NCI-H2029 (cell line): ENCODE results near the gene CITED2.
A peak's percentile ranks its signal among the peaks of the same experiment; 100 is the strongest.
"Not testable (repeated sequence)": the region's sequence is repeated elsewhere in the genome, so short reads cannot be mapped to it uniquely, and the experiment has no call there.

ENCODE experiments used
- DNase-seq: peaks from one replicate; lab custom pipeline; 2025; lab: John Stamatoyannopoulos, UW

The CITED2 gene

DNA sequence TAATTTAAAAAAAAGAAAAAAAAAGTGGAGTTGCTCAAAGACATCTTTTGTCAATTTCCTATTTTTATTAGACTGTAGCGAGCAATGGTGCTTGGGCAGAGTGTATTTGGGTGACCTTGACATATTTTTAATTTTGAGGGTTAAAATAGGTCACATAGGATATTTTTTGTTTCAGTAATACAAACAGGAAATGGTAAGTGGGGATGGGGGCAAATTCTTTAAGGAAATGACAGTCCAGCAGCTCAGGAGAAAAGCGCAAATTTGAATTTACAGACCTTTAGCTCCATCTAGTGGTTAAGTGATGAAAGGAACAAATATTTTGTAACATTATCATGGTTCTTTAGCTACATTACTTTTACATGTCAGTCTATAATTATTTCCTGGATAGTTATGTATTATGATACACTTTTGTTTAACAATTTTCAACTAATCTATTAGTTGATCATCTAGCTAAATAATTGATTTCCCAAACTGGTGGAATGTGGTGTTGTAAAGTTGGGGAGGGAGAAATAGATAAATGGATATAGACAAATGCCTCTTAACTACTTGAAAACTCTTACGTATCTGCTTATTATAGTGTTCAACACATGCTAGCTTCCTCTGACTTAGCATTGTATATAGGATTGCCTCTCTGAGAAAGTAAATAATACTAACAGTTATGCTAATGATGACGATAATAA lies 10.0 kb downstream of the CITED2 start:
- DNase-seq, result no peak

DNA sequence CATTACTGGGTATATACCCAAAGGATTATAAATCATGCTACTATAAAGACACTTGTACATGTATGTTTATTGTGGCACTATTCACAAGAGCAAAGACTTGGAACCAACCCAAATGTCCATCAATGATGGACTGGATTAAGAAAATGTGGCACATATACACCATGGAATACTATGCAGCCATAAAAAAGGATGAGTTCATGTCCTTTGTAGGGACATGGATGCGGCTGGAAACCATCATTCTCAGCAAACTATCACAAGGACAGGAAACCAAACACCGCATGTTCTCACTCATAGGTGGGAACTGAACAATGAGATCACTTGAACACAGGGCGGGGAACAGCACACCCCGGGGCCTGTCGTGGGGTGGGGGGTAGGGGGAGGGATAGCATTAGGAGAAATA lies 10.7 kb downstream of the CITED2 start:
- not testable (repeated sequence) for DNase-seq

DNA sequence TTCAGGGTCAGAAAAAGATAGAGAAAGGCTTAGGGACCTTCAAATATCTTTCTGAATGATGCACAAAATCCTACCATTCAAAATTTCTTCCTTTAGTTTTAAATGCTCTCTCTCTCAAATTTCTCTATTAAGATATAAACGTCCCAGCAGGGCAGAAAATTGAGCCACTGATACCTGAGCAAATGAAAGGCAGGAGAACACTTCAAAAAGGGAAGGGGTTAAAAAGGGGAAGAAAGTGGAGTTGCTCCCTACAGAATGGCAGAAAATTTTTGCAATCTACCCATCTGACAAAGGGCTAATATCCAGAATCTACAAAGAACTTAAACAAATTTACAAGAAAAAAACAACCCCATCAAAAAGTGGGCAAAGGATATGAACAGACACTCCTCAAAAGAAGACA lies 11.3 kb downstream of the CITED2 start:
- DNase-seq, result not testable (repeated sequence)

DNA sequence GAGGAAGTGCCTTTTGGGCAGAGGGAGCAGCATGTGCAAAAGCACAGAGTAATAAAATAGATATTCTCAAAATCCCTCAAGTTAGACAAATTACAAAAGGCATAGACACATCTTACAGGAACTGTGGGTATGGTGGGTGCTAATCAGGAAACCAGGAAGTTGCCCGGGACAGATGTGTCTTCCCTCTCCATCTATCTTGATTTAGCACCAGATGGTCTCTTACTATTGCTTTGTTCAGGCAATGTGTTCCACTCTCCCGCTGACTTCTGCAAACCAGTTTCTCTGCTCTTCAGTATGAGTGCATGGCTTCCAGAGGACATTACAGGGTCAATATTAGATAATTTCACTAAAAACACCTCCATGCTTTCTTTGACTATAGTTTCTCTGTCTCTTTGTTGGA lies 13.2 kb downstream of the CITED2 start:
- DNase-seq, result no peak

DNA sequence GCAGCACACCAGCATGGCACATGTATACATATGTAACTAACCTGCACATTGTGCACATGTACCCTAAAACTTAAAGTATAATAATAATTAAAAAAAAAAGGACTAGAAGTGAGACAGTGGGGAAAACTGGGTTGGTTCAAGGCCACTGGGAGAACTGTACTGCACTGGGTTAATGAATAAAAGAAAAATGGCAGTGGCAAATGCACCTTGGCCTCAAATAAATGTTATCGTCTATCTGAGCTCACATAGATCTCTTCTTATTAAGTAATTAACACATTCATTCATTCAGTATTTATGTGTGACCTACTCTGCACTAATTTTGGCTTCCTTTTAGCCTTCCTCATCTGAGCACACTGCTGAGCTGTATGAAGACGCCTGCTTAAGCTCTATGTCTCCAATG lies 17.5 kb downstream of the CITED2 start:
- no peak for DNase-seq

DNA sequence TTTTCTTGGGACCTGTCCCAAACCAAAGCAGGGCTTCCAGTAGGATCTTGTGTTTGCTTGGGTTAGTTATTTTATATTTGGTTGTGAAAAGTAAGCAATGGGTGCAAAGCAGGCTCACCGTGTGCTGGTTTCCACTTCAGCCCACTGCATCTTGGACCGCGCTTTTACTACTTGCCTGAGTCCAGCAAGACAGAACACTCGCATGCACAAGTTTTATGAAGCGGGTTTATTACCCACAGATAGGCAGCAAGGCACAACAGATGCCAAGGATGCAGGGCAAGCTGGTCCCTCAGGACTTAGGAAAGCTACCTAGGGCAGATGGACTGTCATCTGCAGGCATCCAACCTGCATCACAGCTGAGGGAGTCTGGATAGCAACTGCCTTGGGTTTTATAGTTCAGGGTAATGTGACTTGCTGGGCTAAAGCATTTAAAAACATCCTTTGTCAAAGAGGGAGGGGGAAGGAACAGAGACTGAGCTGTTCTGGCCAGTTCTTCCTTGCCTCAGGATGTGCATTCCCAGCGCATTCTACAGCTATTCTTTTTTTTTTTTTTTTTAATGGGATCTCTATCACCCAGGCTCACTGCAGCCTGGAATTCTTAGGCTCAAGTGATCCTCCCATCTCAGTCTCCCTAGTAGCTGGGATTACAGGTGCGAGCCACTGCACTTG lies 18.5 kb downstream of the CITED2 start:
- no peak for DNase-seq

DNA sequence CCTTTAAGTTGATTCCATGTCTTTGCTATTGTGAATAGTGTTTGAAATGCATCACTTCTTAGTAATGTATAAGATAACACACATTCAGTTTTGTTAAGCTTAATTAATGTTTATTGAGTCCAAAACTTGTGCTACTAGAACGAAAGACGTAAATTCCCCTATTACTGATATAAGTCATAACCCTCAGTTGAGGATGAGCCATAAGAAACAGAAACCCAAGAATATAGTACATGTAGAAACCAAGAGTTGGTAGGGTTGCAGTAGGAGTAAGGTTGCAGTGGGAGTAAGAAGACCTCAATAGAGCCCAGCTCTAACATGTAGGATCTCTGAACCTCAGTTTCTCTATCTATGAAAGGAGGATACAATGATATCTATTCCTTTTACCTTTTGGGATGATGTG lies 19.3 kb downstream of the CITED2 start:
- no peak for DNase-seq

DNA sequence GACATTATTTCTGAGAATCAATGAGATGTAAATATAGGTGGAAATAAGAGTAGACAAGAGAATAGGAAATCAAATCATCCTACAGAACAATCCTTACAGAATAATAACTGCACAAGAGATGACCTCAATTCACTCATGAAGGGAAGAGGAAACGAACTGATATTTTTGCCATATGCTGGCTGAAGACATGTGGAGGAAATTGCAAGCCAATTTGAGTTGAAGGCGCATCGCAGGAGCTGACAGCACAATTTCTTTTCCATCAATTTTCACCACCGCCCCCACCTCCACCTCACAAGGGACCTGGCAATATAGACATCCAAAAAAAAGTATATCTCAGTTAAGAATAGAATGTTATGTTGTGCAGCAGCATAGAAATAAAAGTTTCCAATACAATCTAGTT lies 20.3 kb downstream of the CITED2 start:
- no peak for DNase-seq

DNA sequence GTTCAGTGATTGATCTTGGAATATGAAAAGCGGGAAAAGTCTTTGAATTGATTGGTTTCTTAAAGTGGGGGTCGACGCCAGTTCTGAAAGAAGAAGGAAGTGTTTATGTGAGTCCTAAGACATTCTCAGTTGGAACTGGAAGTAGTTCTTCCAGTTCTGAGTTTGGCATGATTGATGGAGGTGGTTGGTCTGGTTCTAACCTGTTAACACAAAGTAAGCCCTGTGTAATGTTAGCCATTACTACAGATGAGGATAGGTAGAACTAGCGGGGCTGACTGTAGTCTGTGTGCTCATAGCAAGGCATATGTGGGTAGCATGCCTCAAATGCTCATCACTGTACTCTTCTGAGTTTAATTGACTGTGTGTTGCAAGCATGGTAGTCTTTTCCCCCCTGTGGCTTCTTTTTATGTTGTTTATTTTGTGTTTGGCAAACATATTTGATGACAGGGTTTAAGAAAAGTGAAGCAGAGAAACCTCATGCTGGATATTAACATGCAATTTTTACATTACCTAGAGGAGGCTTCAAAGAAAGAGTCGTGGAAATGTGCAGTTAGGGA lies 24.9 kb downstream of the CITED2 start:
- no peak for DNase-seq

DNA sequence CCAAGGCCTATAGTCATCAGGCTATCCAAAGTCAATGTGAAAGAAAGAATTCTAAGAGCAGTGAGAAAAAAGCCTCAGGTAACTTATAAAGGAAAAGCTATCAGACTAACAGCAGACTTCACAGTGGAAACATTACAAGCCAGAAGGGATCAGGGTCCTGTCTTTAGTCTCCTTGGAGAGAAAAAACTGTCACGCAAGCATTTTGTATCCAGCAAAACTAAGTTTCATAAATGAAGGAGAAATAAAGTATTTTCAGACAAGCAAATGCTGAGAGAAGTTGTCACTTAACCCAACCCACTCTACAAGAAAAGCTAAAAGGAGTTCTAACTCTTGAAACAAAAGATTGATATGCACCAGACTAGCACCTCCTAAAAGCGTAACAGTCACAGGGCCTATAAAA lies 28.1 kb downstream of the CITED2 start:
- no peak for DNase-seq

DNA sequence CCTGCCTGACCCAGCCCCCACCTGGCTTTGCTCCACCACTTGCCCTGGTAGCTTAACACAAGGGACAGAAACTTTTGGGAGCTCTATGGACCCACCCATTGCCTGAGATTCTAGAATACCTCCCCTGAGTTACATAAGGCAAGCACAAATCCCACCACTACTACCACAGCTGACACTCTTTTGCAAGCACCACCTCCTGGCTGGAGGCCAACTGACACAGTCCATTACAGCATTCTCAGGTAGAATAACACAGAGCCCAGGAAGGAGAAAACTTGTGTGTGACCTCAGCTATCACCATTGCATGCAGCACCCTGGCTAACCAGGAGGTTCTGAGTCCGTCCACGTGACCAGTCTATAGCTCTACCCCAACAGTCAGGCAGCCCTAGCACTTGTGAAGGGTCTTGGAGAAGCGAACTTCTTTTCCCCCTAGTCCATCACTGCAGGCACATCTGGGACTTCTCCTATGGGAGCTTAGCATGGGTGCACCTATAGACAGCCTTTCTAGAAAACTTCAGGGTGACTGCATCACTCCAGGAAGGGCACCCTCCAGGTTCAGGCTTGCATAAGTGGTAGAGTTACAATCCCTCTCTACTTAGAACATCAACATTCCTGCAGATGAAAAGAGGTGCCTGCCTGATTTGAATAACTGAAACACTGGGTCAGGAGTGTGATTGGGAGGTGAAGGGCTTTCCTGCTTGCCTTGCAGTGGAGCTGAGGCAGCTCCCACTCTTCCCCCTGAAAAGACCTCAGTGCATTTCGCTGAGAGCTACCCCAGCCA lies 30.1 kb downstream of the CITED2 start:
- DNase-seq, result no peak

DNA sequence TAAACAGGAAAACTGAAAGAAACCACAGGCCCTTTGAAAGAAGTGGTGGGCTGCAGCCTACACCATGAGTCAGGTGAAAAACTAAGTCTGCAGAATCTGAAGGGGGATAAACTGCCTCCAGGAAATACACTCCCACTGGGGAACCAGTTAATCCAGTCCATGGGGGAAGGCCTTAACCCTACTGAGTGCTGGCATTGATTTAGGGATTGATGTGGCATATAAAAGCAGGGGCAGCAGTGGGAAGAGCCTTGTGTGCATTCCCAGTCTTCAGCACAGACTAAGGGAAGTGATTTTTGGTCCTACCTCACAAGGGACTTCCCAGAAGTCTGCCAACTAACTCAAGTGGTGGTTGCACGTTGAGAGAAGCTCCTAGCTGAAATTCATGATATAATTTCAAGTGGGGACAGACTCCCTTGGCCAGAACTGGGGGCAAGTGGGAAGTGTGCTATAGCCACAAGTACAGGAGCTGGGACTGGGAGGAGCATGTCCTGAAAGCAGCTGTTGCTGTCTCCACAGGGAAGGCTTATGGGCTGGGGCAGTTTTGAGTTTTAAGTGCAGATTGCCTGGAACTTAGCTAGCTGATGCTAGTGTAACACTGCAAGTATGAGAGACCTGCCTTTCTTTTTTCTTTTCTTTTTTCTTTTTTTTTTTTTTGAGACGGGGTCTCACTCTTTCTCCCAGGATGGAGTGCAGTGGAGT lies 31.2 kb downstream of the CITED2 start:
- DNase-seq, result no peak

DNA sequence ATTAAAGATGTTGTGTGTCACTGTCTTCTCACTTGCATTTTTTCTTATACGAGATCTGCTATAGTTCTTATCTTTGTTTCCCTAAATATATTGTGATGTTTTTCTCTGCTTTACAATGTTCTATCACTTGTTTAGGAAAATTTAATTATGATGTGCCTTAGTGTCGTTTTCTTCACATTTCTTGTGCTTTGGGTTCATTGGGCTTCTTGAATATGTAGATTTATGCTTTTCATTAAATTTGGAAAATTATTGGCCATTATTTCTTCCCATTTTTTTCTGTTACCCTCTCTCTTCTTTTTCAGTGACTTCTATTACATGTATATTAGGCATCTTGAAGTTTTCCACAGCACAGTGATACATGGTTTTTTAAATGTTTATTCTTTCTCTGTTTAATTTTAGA lies 33.4 kb downstream of the CITED2 start:
- no peak for DNase-seq

DNA sequence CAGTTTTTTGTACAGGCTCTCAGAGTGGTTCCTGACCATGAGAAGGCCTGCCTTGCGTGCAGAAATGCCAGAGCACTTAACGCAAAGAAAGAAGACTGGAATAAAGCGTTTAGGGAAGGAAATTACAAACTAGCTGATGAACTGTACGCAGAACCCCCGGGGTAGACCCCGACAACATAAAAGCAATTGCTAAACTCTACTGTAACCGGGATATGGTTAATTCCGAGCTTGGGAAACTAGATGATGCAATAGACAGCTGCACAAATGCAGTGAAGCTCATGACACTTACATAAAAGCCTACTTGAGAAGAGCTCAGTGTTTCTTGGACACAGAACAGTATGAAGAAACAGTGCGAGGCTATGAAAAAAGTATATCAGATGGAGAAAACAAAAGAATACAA lies 35.7 kb downstream of the CITED2 start:
- DNase-seq, result no peak

DNA sequence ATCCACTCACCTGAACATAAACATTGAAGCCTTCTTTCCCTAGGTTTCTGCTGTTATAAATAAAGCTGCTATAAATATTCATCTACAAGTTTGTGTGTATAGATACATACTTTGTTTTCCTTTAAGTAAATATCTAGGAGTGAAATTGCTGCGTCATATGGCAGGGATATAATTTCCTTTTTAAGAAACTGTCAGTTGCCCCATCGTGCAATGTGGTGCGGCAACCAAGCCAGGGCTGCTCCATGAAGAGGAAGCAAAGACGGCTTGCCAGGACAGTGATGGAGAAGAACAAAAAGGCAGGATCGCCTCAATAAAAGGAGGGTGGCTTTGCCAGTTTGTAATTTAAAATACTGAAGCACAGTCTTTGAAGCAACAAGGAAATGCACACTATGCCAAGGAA lies 36.6 kb downstream of the CITED2 start:
- no peak for DNase-seq

DNA sequence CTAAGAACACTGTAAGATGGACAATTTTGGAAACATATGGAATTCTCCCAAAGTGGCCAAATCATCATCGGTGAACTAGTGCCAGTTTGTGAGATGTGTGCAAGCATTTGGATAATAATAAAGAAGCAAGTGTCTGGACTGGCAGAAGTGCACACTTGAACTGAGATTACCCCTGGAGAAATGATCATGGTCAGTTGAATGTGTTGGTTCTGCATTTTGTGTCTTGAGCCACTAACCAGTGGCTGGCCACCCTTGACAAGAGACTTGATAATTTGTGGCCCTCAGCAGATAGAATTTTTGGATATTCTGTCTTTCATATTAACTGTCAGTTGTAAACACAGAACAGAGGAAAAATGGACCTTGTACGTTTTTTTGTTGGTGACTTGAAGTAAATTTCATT lies 37.4 kb downstream of the CITED2 start:
- no peak for DNase-seq

DNA sequence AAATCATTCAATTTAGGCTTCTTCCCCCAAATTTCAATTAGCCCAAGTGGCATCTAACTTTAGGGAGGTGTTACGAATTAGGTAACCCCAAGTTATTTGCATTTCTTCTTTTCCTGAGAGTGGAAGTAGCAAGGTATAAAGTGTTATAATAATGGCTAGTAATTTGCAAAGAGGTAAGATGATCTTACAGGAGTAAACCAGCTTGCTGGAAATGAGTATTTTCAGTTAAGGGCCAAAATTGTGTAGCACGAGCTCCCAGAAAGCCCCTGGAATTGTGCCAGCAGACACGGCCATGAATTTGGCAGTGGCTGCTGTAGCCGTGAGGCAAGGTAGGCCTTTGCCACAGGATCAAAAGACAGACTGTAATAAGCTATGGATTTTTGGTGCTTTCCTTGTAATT lies 38.0 kb downstream of the CITED2 start:
- peak; percentile 14 for DNase-seq

DNA sequence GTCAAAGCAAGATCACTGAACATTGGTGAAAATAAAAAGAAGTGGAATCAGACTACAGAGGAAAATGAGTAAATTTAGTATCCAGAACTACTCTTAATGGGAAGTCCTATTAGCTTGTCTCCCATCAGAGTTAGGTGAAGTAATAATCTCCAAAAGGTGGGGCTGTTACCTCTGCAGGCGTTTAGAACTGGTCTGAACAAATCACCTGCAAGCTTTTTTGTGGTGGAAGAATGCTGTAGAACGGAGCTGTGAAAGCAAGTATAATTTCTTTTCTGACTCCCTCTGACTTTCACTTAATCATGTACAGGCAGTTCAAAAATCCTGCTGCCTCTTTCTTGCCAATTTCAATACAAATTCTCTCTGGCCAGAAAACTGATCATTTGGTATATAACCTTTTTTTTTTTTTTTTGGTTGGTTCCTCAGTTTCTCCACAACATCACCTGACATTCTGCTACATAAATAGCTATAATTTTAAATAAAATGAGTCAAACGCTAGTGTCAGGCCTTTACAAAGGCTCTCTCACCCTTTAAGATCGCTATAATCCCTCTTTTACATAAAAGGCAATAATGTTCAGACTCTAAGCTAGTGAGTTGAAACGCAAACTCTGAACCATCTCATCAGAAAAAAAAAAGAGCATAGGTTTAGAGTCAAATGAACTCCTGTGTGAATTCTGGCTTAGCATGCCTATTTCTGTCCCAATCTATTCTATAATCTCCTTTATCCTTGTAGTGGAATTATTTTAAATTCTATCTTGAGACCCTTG lies 38.8 kb downstream of the CITED2 start:
- DNase-seq, result no peak

DNA sequence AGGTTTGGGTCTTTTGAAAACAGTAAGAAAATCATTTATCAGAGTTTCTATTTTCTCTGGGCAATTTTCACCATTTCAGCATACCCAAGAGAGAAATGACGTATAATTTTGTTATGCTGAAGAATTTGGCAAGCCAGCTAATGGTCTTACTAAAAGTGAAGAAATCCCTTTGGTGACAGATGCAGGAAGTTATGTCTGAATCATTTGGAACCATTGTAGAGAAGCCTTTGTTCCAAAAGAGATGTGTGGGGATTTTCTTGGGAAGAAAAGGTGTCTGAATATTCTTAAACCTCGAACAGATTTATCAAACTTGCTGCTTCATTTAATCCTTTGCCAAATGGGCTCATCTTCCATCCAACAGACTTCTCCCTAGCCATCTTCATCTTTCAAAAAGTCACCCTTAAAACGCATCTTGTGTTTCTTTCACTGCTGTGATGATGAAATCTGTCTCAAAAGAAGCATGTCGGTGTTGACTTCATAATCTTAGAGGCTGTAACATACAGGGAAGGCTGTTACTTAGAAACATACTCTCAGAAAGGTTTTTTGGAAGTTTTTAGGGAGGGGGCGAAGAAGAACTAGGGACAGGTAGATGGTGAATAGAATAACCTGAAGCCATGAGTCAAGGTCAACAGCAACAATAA lies 39.5 kb downstream of the CITED2 start:
- DNase-seq, result no peak

DNA sequence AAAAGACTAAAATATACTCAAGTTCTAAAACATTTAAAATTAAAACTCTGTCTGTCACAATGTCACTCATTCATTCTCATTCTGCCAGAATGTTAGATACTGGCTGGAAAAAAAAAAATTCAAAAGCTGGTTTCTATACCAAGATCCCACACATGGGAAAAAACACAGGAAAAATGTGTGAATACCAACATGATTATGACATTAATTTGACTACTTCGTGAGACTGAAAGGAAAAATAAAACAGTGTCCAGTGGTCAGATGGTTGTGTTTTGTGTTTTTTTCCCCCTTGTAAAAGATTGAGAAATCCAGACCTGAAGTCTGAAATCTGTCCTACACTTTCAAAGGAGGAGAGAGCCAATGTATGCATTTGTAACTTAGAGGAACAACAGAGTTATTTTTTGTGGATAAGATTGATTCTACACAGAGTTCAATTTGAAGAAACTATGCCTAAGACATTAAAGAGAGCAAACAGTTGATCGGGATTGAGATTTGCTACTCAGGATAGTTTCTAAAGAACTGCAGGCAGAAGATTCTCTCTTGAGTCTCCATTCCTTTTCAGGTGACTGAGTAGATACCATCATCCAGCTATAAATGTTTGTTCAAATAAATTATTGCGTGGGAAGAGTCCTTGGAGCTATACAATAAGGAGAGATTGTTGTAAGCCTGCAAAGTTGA lies 43.5 kb downstream of the CITED2 start:
- DNase-seq, result no peak

DNA sequence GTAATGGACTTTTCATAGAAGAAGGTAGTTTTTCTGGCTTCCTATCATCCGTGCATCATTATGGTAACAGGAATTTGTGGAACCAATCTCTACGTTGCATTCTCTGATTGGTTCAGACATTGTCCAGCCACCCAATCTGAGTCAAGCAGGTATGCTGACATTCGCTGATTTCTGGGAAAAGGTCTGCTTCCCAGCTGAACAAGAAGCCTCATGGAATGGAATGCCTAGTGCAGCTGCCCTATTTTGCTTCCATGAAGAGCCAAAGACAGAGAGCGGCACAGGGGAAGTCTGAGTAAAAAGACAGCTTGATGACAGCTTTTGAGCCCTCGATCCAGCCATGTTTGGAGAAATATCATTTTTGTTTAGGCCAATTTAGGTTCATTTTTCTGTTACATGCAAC lies 44.1 kb downstream of the CITED2 start:
- DNase-seq, result no peak
